ENCODE measurements around the gene RAMP1. TPM values are rescaled to one million over a fixed set of nuclear protein-coding genes. Genes with fewer than 3 reads are reported as not detected.

The RAMP1 gene
- total and polyA plus RNA-seq, 9 of the 15 experiments (the other 6 are each of a cell fraction or from before 2014, with no cell fraction given): 0.72 to 0.77 TPM; not detected in 7

- Histone ChIP-seq H3K27ac (ENCODE audit: extremely low read depth, low read depth, low read length) (no peak overlapping the region), H3K27me3 (ENCODE audit: control insufficient read depth in 2 of 2, insufficient read depth in 2 of 2, low read length in 2 of 2) (no peaks in the 10 kb centered on the region), H3K4me1 (replicated peaks in 1 of 2; ENCODE audit: control insufficient read depth in 2 of 2, insufficient read depth in 2 of 2, low read length in 2 of 2) (peaks cover 0 to 16% of the 10 kb centered on the region in 2 experiments; a peak in 2 of 5 replicates), H2AFZ (ENCODE audit: low read depth, low read length) (no peak overlapping the region), H3K4me2 (ENCODE audit: insufficient read depth, low read length) (no peak overlapping the region), H4K20me1 (replicated peaks; ENCODE audit: control insufficient read depth, insufficient read depth, low read length) (no peaks in the 10 kb centered on the region), H3K79me2 (ENCODE audit: control insufficient read depth, insufficient read depth, low read length) (no peaks in the 10 kb centered on the region), H3K36me3 (ENCODE audit: control insufficient read depth, insufficient read depth, low read length) (no peaks in the 10 kb centered on the region; the same call in 2 of the 3 replicates), H3K9ac (ENCODE audit: insufficient read depth in 1 of 2, low read depth in 2 of 2, low read length in 2 of 2) (no peak overlapping the region), H3K9me3 (replicated peaks; ENCODE audit: control insufficient read depth, insufficient read depth, low read depth, low read length) (peaks cover 4% of the 10 kb centered on the region; the same call in 1 of the 2 replicates), H3K9me1 (ENCODE audit: control insufficient read depth, insufficient read depth, low read length) (no peaks in the 10 kb centered on the region), H3K4me3 (no peak overlapping the region)
- BruUV-seq (replicated peaks): no TSS peak
- ChIA-PET POLR2A (interaction anchor here (1.5 kb wide), 1 partner anchor 14 kb away, joined by 5 read pairs; no protein-coding TSS in a partner anchor), CTCF (ENCODE audit: low intra/inter-chr PET ratio) (no interaction called here)
- in situ Hi-C loops (cut with MboI): no loop called here
- 21% methylated on average over 19 of the region's 28 CpGs for WGBS (ENCODE audit: insufficient coverage, low coverage, missing lambda C conversion rate)
- ATAC-seq (no peak; the same call in 2 of the 3 replicates), FAIRE-seq (no peak), DNase-seq (ENCODE audit: extremely low read depth in 1 of 4, low spot score in 3 of 4) (no peak)
- intact Hi-C loops (cut with micrococcal nuclease): no loop called here
- TF ChIP-seq ZNF3 (CRISPR knock-in tag; IDR thresholded peaks at IDR 0.05) (no peak), ZNF740 (CRISPR knock-in tag; IDR thresholded peaks at IDR 0.05) (no peak), ZNF740 (tag; IDR thresholded peaks at IDR 0.05) (no peak), NUFIP1 (IDR thresholded peaks at IDR 0.05; ENCODE audit: partially characterized antibody) (no peak), ZZZ3 (IDR thresholded peaks at IDR 0.05) (no peak), FOXJ2 (tag; IDR thresholded peaks at IDR 0.05) (no peak), ATF1 (CRISPR knock-in tag; IDR thresholded peaks at IDR 0.05) (no peak), ATF1 (tag; IDR thresholded peaks at IDR 0.05) (no peak), ZHX1 (conservative IDR thresholded peaks at IDR 0.05; ENCODE audit: low read length) (no peak), ZKSCAN3 (CRISPR knock-in tag; IDR thresholded peaks at IDR 0.05) (no peak), PHF8 (IDR thresholded peaks at IDR 0.05; ENCODE audit: borderline replicate concordance, low read length) (no peak), ZNF263 (CRISPR knock-in tag; IDR thresholded peaks at IDR 0.05; ENCODE audit: borderline replicate concordance) (no peak), ATF6 (CRISPR knock-in tag; IDR thresholded peaks at IDR 0.05) (no peak), FOXJ3 (CRISPR knock-in tag; IDR thresholded peaks at IDR 0.05) (no peak), ARID3A (IDR thresholded peaks at IDR 0.05; ENCODE audit: borderline replicate concordance, low read depth, low read length) (no peak)
These were observed 53.1 kb downstream of the RAMP1 start for GRCh38 chr2:237912271-237913192.
